ENCODE results near the gene ZCCHC7.
"Not testable (repeated sequence)": the region's sequence is repeated elsewhere in the genome, so short reads cannot be mapped to it uniquely, and the experiment has no call there.

Gene ZCCHC7

DNA sequence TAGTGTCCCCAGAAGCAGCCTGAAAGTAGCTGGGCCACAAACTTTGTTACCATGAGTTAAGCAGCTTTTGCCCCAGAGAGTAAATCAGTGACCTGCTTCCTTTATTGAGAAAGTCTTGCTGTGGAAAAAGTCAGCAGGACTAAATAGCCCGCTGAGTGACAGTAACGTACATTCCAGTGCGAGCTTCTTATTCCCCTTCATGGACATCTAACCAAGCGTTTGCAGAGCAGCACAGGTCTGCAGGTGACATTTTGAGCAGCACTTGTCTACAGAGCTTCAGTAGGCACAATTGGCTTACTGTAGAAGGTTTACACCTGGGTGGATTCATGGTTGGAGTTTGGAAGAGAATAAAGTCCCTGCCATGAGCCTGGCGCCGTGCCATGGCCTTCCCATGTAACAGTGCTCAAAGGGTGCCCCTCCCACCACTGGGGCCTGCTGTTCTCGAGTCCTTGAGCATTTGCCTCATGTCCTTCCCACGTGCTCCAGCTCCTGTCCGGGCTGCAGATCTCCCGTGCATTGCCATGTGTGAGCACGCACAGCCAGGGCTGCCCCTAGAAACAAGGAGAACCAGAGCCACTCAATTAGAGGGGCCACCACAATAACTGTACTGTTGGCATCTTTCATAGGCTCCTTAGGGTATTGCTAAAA, 260.8 kb downstream of the ZCCHC7 start:
- no peak for DNase-seq

DNA sequence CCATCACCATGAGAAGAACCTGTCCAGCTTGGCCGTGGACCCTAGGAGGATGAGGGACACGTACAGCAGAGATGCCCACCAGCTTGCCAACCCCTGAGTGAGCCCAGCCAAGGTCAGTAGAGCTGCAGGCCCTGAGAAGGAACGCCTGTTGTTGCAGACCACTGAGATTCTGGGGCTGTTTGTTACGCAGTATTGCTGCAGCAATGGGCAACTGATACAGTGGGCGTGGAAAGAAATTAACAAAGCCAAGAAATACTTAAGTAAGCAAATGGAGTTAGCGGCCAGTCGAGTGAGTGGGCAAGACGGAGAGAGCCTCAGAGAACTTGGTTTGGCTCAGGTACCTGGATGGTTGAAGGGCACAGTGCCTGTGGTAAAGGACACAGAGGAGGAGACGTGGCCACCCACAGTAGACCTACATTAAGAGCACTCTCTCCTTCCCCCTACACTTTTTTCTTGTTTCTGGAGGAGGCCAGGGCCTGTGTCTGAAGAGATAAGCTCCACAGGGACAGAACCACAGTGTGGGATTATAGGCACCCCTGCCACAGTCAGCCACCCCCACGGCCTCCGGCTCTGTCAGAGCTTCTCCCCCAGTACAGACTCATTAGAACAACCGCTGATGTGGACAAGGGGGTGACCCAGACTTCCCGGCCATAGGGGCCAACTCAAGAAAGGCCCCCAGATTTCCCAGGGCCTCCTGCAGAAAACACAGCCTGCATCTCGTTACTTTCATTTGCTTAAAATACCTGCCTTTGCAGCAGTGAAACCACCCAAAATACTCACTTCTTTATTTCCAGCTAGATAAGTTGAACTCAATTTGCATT, 262.0 kb downstream of the ZCCHC7 start:
- no peak for DNase-seq

DNA sequence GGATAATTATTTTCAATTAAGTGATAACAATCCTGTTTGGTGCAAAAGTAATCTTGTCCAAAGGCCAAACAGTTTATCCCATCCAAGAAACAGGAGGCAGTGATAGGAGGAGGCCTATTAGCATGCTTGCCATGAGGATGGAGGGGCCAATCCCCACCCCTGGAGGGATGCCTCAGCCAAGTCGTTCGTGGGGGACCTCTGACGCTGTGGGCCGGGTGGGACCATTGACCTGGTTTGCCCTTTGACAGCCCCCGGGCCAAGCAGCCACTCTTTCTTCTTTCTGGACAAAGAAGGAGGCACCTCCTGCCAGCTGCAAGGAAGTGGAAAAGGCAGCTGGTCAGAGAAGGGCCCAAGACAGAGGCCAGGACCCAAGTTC, 262.6 kb downstream of the ZCCHC7 start:
- DNase-seq, result no peak

DNA sequence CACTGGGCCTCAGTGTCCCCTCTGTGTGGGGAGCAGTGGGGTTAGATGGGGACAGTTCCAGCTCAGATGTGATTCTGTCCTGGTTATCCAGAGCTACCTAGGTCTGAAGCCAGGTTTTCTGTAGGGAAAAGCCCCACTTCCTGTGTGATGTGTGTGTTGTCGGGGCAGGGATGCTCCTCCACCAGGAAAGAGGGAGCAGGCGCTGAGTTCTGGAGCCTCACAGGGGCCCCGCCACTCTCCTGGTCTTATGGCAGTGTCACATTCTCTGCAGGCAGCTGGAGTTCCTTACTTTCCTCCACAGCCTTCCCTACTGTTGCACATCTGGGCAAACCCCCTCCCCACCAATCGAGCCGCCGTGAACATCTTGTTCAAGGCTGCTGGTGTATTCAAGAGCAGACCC, 263.0 kb downstream of the ZCCHC7 start:
- no peak for DNase-seq

DNA sequence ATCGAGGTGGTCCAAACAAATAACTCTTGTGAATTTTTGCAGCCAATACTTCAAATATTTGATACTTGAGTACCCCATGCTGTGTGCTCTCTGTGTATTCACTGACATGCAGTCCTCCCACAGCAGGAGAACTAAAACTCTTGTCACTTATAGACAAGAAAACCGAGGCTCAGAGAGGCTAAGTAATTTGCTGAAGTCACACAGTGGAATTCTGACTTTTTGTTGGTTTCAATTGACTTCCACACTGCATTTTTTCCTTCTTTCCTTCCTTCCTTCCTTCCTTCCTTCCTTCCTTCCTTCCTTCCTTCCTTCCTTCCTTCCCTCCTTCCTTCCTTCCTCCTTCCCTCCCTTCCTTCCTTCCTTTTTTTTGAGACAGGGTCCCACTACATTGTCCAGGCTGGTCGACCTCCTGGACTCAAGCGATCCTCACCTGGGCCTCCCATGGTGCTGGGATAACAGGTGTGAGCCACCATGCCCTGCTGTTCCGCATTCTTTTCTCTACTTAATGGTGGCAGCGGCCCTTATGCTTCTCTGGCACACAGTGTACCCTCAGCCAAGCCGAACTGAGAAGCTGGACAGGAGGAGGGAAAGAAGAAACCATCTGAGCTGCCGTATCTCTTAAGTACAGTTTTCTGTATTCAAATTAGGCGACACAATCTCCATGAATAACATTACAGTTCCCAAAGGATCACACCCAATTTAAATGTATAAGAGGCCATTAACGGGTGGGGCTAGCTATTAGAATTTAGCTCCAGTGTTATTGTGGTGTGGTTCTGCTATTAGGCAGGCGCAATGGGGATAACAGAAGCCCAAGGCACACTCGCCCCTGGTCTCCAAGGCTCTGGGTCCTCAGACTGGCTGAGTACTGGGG, 263.7 kb downstream of the ZCCHC7 start:
- DNase-seq, result no peak

DNA sequence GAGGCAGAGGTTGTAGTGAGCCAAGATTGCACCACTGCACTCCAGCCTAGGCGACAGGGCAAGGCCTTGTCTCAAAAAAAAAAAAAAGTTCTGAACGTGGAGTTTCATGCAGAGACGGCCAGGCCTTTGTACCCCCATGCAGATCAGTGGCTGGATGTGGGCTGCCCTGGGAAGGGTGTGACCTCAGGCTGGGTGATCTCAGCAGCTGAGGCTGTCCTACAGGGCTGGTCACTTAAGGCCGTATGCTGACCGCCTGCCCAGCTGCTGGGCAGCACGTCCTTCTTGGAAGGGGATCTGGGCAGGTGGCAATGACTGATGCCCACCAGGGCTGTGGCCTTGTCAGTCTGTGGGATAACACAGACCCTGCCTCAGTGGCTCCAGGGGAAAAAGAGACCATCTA, 264.9 kb downstream of the ZCCHC7 start:
- no peak for DNase-seq

DNA sequence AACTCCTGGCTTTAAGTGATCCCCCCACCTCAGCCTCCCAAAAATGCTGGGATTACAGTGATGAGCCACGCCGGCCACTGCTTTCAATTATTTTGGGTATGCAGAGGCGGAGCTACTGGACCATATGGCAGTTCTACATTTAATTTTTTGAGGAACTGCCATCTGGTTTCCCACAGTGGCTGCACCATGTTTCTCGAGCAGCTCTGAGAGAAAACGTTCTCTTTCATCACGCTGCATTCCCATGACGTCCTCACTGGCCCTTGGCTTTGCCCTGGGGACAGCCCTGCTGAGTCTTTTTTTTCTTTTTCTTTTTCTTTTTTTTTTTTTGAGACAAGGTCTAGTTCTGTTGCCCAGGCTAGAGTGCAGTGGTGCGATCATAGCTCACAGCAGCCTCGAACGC, 266.6 kb downstream of the ZCCHC7 start:
- no peak for DNase-seq

DNA sequence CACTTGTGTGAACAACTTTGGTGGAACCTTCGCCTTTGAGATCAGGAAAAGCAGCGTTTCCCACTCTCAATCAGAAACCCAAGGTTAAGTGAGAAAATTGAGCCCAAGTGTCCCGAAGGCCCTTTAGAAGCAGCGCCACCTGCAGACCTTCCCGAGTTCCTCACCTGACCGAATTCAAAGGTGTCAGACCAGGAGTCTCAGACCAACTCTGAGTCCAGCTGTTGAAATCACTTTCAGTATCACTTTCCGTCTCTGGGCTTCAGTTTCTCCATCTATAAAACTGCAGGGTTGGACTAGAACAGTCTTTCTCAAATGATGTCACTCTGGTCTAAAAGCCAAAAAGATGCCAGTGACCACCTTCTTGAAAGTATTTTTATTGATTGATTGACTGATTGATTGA, 270.4 kb downstream of the ZCCHC7 start:
- DNase-seq, result no peak

DNA sequence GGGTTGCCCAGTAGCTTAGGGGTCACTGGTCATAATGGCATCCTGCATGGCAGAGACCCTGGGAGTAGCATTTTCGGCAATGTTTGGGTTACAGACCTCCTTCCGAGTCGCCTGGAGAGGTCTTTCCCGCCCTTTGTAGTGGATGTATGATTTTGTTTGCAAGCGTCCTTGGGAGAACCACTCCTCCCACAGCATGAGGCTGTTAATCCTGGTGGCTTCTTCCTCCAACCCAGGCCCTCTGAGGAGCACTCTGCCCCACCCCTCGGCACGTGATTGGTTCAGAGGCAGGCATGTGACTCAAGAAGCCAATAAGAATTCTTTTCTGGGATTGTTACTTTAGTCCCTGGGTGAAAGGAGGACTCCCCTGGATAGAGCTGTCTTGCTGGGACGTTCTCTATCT, 271.9 kb downstream of the ZCCHC7 start:
- no peak for DNase-seq

DNA sequence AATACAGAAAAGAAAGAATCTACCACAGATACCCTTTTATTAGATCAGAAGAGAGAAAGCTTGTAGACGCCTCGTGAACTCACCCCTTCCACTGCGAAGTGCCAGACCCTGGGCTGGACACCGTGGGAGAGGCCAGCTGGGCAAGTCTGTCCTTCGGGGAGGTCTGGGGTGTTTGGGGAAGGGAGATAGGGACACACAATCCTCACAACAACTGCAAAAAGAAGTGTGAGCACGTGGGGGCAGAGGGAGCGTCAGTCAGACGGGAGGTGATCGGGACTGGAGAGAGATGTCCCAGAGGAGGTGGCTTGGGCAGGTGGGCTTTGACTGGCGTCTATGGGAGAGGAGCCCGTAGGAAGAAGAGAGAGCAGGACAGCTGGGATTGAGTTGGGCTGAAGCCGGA, 274.9 kb downstream of the ZCCHC7 start:
- no peak for DNase-seq

DNA sequence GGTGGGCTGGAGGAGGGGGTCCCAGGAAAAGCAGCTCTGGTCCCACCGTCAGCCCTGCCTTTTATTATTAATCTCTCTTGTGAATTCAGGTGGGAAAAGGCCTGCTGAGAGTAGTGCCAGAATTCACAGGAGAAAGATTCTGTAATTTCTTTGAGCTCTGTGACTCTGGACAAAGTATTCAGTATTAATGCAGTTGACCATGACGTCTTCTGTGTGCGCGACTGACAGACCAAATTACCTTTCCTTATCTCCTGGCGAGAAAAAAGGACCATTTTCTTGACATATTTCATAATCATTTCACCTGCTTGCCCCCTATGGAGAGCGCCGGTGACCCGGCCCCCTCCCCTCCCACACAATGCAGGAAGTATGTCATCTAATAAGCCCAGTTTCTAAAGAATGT, 275.3 kb downstream of the ZCCHC7 start:
- DNase-seq, result no peak

DNA sequence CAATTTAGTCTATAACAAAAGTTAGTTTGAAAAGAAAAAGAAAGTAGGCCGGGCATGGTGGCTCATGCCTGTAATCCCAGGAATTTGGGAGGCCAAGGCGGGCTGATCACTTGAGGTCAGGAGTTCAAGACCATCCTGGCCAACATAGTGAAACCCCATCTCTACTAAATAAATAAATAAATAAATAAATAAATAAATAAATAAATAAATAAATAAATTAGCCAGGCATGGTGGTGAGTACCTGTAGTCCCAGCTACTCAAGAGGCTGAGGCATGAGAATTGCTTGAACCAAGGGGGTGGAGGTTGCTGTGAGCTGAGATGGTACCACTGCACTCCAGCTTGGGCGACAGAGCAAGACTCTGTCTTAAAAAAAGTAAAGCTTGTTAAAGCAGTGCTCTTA, 277.6 kb downstream of the ZCCHC7 start:
- not testable (repeated sequence) for DNase-seq

DNA sequence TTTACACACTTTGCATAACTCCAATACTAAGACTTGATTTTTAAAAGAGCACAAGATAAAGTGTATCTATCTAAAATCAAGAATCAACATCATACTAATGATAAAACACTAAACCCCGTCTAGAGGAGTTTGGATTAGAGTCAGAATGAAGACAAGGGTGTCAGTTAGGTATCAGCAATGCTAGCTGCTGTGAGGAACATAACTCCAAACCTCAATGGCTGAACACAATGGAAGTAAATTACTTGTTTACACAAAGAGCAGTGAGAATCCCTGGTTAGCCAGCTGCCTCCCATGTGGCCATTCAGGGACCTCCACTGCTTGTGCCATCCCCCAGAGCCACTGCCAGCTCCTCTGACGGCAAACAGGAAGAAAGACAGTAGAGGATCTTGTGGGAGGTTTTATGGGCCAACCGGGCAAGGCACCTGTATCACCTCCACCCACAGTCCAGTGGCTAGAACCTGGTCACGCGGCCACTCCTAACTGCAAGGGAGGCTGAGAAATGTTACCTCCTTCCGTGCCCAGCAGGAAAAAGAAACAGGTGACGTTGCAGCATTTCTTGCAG, 278.2 kb downstream of the ZCCHC7 start:
- DNase-seq, result no peak

DNA sequence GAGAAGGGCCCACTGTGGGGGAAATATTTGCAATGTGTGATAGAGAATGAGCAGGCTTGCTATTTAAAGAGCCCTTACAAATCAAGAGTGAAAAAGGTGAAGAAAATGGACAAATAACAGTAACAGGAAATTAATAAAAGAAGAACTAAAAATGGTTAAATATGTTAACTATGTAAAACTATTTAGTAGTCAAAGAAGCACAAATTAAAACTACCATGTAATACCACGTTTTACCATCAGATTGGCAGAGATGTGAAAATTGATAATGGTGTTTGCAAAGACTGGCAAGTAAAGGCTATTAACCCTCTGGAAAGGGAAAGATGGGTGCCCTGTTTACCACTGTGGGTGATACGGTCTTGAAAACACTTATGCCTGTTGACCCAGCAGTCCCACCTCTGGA, 279.0 kb downstream of the ZCCHC7 start:
- DNase-seq, result no peak

DNA sequence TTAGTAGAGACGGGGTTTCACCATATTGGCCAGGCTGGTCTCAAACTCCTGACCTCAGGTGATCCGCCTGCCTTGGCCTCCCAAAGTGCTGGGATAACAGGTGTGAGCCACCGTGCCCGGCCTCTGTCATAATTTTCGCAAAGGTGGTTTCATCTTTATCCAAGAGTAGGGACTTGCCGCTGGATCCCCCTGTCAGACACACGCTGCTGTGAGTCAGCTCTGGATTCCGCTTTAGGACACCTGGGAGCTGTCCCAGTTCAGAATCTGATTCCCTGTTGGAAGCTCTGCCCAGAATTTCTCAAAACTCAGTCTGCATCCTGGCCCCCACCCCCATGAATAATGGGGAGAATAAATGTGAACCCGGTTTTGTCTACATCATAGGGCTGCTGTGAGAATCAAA, 284.2 kb downstream of the ZCCHC7 start:
- no peak for DNase-seq

DNA sequence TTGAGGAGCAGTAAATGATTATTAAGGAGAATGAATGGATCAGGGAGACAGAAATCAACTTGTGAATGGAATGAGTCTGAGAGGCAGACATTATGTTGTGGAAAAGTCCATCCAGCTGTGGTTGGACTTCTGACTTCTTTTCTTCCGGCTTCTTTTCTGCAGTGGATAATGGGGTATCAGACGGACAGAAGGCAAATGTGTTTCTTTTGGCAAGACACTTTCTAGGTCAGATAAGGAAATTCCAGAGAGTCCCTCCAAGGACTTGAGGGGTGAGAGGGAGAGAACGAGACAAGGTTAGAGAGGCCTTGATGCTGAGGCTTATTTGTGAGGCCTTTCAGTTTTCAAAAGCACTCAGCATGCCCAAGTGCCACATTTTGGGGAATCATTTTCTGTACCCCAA, 285.0 kb downstream of the ZCCHC7 start:
- DNase-seq, result no peak

DNA sequence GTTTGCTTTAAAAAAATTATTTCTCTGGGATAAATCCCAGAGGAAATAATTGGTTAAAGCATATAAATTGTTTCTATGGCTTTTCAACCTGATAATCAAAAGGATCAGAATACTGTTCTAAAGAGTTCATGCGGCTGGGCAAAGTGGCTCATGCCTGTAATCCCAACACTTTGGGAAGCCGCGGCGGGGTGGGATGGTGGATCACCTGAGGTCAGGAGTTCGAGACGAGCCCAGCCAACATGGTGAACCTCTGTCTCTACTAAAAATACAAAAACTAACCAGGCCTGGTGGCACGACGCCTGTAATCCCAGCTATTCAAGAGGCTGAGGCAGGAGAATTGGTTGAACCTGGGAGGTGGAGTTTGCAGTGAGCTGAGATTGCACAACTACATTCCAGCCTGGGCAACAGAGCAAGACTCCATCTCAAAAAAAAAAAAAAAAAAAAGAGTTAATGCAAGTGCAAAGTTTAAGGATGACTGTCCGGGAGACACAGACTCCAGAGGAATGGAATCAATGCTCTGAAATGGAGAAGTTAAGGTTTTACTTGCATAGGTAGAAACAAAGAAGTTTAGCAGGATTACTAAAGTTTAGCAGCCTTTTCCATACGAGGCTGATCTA, 285.5 kb downstream of the ZCCHC7 start:
- DNase-seq, result no peak

DNA sequence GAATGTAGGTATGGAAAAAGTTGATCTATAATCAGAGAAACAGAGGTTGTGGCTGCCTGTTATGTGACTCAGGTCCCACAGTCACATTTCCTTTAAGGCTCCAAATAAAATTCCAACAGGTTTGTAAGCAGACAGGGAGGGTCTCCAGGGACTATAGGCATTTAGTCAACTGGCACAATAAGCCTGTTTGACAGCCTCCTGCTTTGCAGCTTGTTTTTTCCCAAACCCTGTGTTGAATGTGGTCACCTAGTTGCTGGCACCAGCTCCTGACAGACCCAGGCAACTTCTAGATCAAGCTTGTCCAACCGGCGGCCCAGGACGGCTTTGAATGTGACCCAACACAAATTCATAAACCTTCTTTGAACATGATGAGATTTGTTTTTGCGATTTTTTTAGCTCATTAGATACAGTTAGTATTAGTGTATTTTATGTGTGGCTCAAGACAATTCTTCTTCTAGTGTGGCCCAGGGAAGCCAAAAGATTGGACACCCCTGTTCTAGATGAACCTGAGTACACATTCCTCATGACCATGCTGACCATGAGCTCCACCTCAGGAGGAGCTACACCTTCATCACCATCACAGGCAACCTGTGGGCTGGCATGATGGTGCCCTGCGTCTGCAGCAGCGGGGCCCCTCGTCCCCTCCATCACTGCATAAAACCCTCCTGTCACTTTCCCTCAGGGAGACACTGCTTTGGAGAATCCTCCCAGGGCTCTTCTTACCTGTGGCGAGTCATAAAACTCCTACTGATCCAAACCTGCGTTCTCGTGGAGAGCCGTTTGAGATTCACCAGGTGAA, 286.4 kb downstream of the ZCCHC7 start:
- no peak for DNase-seq

DNA sequence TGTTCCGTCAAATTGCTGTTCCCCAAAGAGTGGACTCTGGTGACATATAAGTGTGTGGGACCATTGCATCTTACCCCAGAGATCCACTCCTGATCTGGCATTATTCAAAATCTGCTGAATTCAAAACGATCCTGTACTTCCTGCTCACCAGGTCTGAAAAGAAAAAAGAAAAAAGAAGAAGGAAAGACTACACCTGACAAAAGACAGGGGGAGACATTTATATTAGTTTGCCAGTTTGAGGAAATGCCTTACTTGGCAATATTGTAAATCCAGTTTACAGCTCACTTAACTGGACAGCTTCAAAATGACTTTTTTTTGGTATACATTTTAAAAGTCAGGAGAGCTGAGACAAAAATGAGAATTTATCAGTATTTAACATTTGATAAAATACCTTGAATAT, 287.1 kb downstream of the ZCCHC7 start:
- DNase-seq, result no peak
